HCT116 (cell line): Measurements from ENCODE around the gene DPP10. TPM values are rescaled to one million over a fixed set of nuclear protein-coding genes. Genes with fewer than 3 reads are reported as not detected.

Experiments used
- ATAC-seq: fragments of 200-7000 bp; cut with Tn5 transposase; 2 replicates; pipeline ENCODE4 v1.9.1; 2020; ENCODE audit warnings: mild to moderate bottlenecking, moderate library complexity
- BruUV-seq: library from RNA; stranded (reverse); fragments of 400-500 nt; replicated peaks from 2 replicates; lab custom pipeline; 2021; lab: Mats Ljungman, UMichigan
- CTCF ChIA-PET: fragments of 300-600 bp; sonication (Branson Sonifier 250); formaldehyde crosslinking; loops from one replicate; lab custom pipeline; 2021; ENCODE audit warnings: antibody characterized with exemption; lab: Charles Lee
- POLR2A ChIA-PET: fragments of 300-600, 350-600 bp; sonication (Branson Sonifier 250); formaldehyde crosslinking; loops from one replicate; lab custom pipeline; 2021; ENCODE audit warnings: antibody characterized with exemption; lab: Charles Lee
- RAD21 ChIA-PET, 2 experiments: fragments of 300-600 bp; sonication (Branson Sonifier 250); formaldehyde crosslinking; loops; one replicate each; lab custom pipeline; 2023; ENCODE audit warnings: low total read pairs in 2 of 2; ENCODE audit not compliant: uncharacterized antibody in 2 of 2, unreplicated experiment in 2 of 2, low non-redundant PET in 1 of 2; lab: Charles Lee
- DNase-seq: peaks from one replicate; pipeline ENCODE4 v3.0.0-alpha.2; 2010; ENCODE audit warnings: low read depth, low spot score
- H2AFZ ChIP-seq: fragments of 200-600 bp; shearing (Covaris generic), sonication (generic); 2 replicates; pipeline ENCODE4 v1.6.1; 2017; ENCODE audit warnings: low read depth, mixed run types, mixed read lengths, antibody characterized with exemption, low read length; ENCODE audit not compliant: poor library complexity, severe bottlenecking
- H3K27ac ChIP-seq: 2 replicates; pipeline ENCODE4 v1.5.1; 2012; ENCODE audit warnings: low read depth, low read length
- H3K27me3 ChIP-seq: fragments of 200-600 bp; sonication (generic); 2 replicates; pipeline ENCODE4 v1.6.1; 2016; ENCODE audit warnings: mixed run types, low read length, mixed read lengths; ENCODE audit not compliant: insufficient read depth
- H3K36me3 ChIP-seq, 2 experiments: fragments of 200-500 bp in 1 of 2; fragments of 200-600 bp in 1 of 2; sonication (Bioruptor generic) in 1 of 2; sonication (generic) in 1 of 2; 2 replicates each; pipeline versions ENCODE4 v1.5.1 to v1.6.1; 2014 to 2016; ENCODE audit warnings: low read length in 2 of 2, inconsistent platforms in 1 of 2, mixed read lengths in 1 of 2, mixed run types in 1 of 2; ENCODE audit not compliant: insufficient read depth in 2 of 2, control insufficient read depth in 1 of 2
- H3K4me1 ChIP-seq, 2 experiments: fragments of 200-600 bp in 1 of 2; sonication (generic) in 1 of 2; 2 replicates each; pipeline versions ENCODE4 v1.5.1 to v1.6.1; 2012 to 2017; ENCODE audit warnings: low read length in 2 of 2, inconsistent platforms in 1 of 2, mild to moderate bottlenecking in 1 of 2, mixed read lengths in 1 of 2, mixed run types in 1 of 2, moderate library complexity in 1 of 2; ENCODE audit not compliant: insufficient read depth in 2 of 2, control insufficient read depth in 1 of 2
- H3K4me2 ChIP-seq: fragments of 200-600 bp; sonication (generic); 2 replicates; pipeline ENCODE4 v1.6.1; 2017; ENCODE audit warnings: mixed run types, low read length, mixed read lengths
- H3K4me3 ChIP-seq, 2 experiments: fragments of 200-600 bp in 1 of 2; sonication (generic) in 1 of 2; replicated peaks in 1 of 2; 2 replicates each; pipeline ENCODE4 v1.5.1; 2011 to 2016; ENCODE audit warnings: low read length in 2 of 2, control low read depth in 1 of 2, low read depth in 1 of 2, mild to moderate bottlenecking in 1 of 2, mixed read lengths in 1 of 2, mixed run types in 1 of 2
- H3K79me2 ChIP-seq: fragments of 200-600 bp; sonication (generic); 2 replicates; pipeline ENCODE4 v1.6.1; 2017; ENCODE audit warnings: mild to moderate bottlenecking, mixed run types, low read length, moderate library complexity, mixed read lengths; ENCODE audit not compliant: insufficient read depth
- H3K9ac ChIP-seq: fragments of 200-600 bp; sonication (generic); 2 replicates; pipeline ENCODE4 v1.6.1; 2016; ENCODE audit warnings: low read length, mixed read lengths
- H3K9me2 ChIP-seq: fragments of 200-600 bp; sonication (generic), shearing (Covaris generic); 2 replicates; pipeline ENCODE4 v1.6.1; 2017; ENCODE audit warnings: mixed run types, mild to moderate bottlenecking, moderate library complexity; ENCODE audit not compliant: insufficient read depth
- H3K9me3 ChIP-seq, 2 experiments: fragments of 200-500 bp in 1 of 2; fragments of 200-600 bp in 1 of 2; sonication (Bioruptor generic) in 1 of 2; sonication (generic) in 1 of 2; 2 replicates each; pipeline ENCODE4 v1.6.1; 2014 to 2017; ENCODE audit warnings: low read length in 2 of 2, mixed read lengths in 2 of 2, inconsistent platforms in 1 of 2, low read depth in 1 of 2, mild to moderate bottlenecking in 1 of 2, mixed run types in 1 of 2, moderate library complexity in 1 of 2; ENCODE audit not compliant: control insufficient read depth in 1 of 2, insufficient read depth in 1 of 2
- H4K20me1 ChIP-seq: fragments of 200-600 bp; sonication (generic), shearing (Covaris generic); 2 replicates; pipeline ENCODE4 v1.6.1; 2017; ENCODE audit warnings: mixed run types, mild to moderate bottlenecking, moderate library complexity; ENCODE audit not compliant: insufficient read depth
- CBX3 ChIP-seq: IDR thresholded peaks from 2 replicates; pipeline ENCODE4 v1.6.1; 2012; ENCODE audit warnings: low read depth
- CEBPB ChIP-seq: IDR thresholded peaks from 2 replicates; pipeline ENCODE4 v1.6.1; 2012; ENCODE audit warnings: low read depth
- EGR1 ChIP-seq: IDR thresholded peaks from 2 replicates; pipeline ENCODE4 v1.6.1; 2012; ENCODE audit warnings: low read depth
- EZH2phosphoT487 ChIP-seq: fragments of 200-600 bp; IDR thresholded peaks from 2 replicates; pipeline ENCODE4 v1.6.1; 2018; ENCODE audit warnings: antibody characterized with exemption, borderline replicate concordance
- RAD21 ChIP-seq: IDR thresholded peaks from 2 replicates; pipeline ENCODE4 v1.6.1; 2012; ENCODE audit warnings: low read depth, mild to moderate bottlenecking
- SP1 ChIP-seq: IDR thresholded peaks from 2 replicates; pipeline ENCODE4 v1.6.1; 2012; ENCODE audit warnings: low read depth
- SRF ChIP-seq: IDR thresholded peaks from 2 replicates; pipeline ENCODE4 v1.6.1; 2012; ENCODE audit warnings: low read depth
- YY1 ChIP-seq: IDR thresholded peaks from 2 replicates; pipeline ENCODE4 v1.6.1; 2011; ENCODE audit warnings: low read length, low read depth, moderate library complexity, mild to moderate bottlenecking; ENCODE audit not compliant: insufficient replicate concordance; ENCODE audit errors: extremely low read depth
- ZFX ChIP-seq: fragments of 450-650 bp; IDR thresholded peaks from 2 replicates; pipeline ENCODE4 v1.6.1; 2017
- intact Hi-C: fragments of 100-400 bp; cut with micrococcal nuclease; formaldehyde crosslinking; loops from 2 replicates; pipeline ENCODE4 v1.10.0; 2022
- total RNA-seq: library from RNA; stranded (reverse); gene quantifications from one replicate; pipeline ENCODE4 v1.2.1, GENCODE V29; 2021; ENCODE audit not compliant: unreplicated experiment
- TF ChIP-seq, protein P1 (sequence below): IDR thresholded peaks from 2 replicates; pipeline ENCODE4 v1.6.1; 2012
- TF ChIP-seq, protein P2 (sequence below): IDR thresholded peaks from 2 replicates; pipeline ENCODE4 v1.6.1; 2011; ENCODE audit warnings: mild to moderate bottlenecking, low read length, moderate library complexity; ENCODE audit not compliant: insufficient replicate concordance; ENCODE audit errors: extremely low read depth

The DPP10 gene
- total RNA-seq, 1 experiment from 2014 or later, result not detected

DNA sequence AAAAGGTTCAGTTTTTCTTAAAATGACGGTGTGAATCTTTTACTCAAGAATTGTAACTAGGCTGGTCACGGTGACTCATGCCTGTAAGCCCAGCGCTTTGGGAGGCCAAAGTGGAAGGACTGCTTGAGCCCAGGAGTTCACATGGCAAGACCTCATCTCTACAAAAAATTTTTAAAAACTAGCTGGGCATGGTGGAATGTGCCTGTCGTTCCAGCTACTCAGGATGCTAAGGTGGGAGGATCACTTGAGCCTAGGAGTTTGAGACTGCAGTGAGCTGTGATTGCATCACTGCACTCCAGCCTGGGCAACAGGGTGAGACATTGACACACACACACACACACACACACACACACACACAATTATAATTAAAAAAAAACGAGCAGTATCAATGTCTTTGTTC lies 369.8 kb downstream of the DPP10 start:
- ATAC-seq, result no peak

DNA sequence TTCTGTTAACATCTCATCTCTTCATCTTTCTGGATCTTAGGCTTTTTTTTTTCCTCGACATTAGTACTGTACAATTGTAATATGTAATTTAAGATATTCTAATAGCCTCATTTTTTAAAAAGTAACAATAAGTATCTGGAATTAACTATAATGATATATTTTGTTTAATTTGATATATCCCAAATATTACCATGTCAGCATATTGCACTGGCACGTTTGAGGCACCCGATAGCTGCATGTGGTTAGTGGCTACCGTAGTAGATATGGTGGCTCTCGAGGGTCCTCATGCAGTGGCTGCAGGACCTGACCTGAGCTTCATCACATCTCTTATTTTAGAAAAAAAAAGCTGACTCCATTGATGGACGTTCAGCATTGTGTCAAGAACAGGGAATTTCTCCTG lies 371.9 kb downstream of the DPP10 start:
- no peak overlapping the region for H3K4me2 ChIP-seq
- ChIA-PET POLR2A (no interaction called here), CTCF (no interaction called here), RAD21 (no interaction called here)
- no peak for TF ChIP-seq SRF
- TF ChIP-seq, protein P1, sequence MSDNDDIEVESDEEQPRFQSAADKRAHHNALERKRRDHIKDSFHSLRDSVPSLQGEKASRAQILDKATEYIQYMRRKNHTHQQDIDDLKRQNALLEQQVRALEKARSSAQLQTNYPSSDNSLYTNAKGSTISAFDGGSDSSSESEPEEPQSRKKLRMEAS, result no peak
- no peak for TF ChIP-seq CEBPB
- no peak for TF ChIP-seq ZFX
- TF ChIP-seq YY1, result no peak
- TF ChIP-seq, protein P2, sequence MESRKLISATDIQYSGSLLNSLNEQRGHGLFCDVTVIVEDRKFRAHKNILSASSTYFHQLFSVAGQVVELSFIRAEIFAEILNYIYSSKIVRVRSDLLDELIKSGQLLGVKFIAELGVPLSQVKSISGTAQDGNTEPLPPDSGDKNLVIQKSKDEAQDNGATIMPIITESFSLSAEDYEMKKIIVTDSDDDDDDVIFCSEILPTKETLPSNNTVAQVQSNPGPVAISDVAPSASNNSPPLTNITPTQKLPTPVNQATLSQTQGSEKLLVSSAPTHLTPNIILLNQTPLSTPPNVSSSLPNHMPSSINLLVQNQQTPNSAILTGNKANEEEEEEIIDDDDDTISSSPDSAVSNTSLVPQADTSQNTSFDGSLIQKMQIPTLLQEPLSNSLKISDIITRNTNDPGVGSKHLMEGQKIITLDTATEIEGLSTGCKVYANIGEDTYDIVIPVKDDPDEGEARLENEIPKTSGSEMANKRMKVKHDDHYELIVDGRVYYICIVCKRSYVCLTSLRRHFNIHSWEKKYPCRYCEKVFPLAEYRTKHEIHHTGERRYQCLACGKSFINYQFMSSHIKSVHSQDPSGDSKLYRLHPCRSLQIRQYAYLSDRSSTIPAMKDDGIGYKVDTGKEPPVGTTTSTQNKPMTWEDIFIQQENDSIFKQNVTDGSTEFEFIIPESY, result no peak
- no peak for TF ChIP-seq RAD21
- TF ChIP-seq, all 23 proteins: peak for 0
- no peak for ATAC-seq
- Histone ChIP-seq H3K9me3 (peaks cover 4 to 18% of the 10 kb centered on the region in 2 experiments; a peak in 2 of 4 replicates), H3K4me1 (no peaks in the 10 kb centered on the region), H3K79me2 (no peaks in the 10 kb centered on the region), H3K4me3 (no peak overlapping the region), H3K9ac (no peak overlapping the region), H3K9me2 (no peaks in the 10 kb centered on the region), H4K20me1 (no peaks in the 10 kb centered on the region), H2AFZ (no peak overlapping the region), H3K27ac (no peak overlapping the region), H3K36me3 (no peaks in the 10 kb centered on the region; a peak in 1 of 4 replicates), H3K27me3 (no peaks in the 10 kb centered on the region)
- intact Hi-C loops, result no loop called here
- no peak for DNase-seq
- no TSS peak for BruUV-seq

More for the DNA sequence above, 369.8 kb downstream of the DPP10 start:
- H4K20me1 ChIP-seq, result no peaks in the 10 kb centered on the region
- RAD21 ChIA-PET, result no interaction called here
- H3K9me3 ChIP-seq, result peaks cover 4 to 18% of the 10 kb centered on the region in 2 experiments; a peak in 2 of 4 replicates
- intact Hi-C loops, result no loop called here
- H3K27me3 ChIP-seq, result no peaks in the 10 kb centered on the region
- TF ChIP-seq CBX3, result no peak
- no peak for TF ChIP-seq SRF
- no peak for TF ChIP-seq EZH2phosphoT487
- TF ChIP-seq CEBPB, result no peak
- no peak for TF ChIP-seq EGR1
- no peak for TF ChIP-seq RAD21
- no peak for TF ChIP-seq SP1
- no peaks in the 10 kb centered on the region; a peak in 1 of 4 replicates for H3K36me3 ChIP-seq
- H3K79me2 ChIP-seq, result no peaks in the 10 kb centered on the region
- CTCF ChIA-PET, result no interaction called here
- no peak overlapping the region for H3K27ac ChIP-seq
- no peak for DNase-seq
- no TSS peak for BruUV-seq
- no peaks in the 10 kb centered on the region for H3K9me2 ChIP-seq
- H3K9ac ChIP-seq, result no peak overlapping the region
- H3K4me1 ChIP-seq, result no peaks in the 10 kb centered on the region
- POLR2A ChIA-PET, result no interaction called here
- no peak overlapping the region for H3K4me2 ChIP-seq
- H2AFZ ChIP-seq, result no peak overlapping the region
- H3K4me3 ChIP-seq, result no peak overlapping the region
